Colonic mucosa (tissue), 4 donors: Measurements from ENCODE around the gene TGFBR3L. TPM values are rescaled to one million over a fixed set of nuclear protein-coding genes. Genes with fewer than 3 reads are reported as not detected.
A peak's percentile ranks its signal among the peaks of the same experiment; 100 is the strongest.

Experiments
- DNase-seq: peaks from one replicate; pipeline ENCODE4 v3.0.0-alpha.2; 2020
- H3K27ac ChIP-seq: fragments of 200-600 bp; one replicate; pipeline ENCODE4 v1.8.0; 2021
- H3K27me3 ChIP-seq: fragments of 200-600 bp; one replicate; pipeline ENCODE4 v1.8.0; 2021
- H3K36me3 ChIP-seq: fragments of 200-600 bp; one replicate; pipeline ENCODE4 v1.8.0; 2021
- H3K4me1 ChIP-seq: fragments of 200-600 bp; one replicate; pipeline ENCODE4 v1.8.0; 2021; ENCODE audit warnings: mild to moderate bottlenecking
- H3K4me3 ChIP-seq: fragments of 200-600 bp; one replicate; pipeline ENCODE4 v1.8.0; 2021
- H3K9ac ChIP-seq, 2 donors: one replicate each; pipeline ENCODE4 v1.7.0; 2013; ENCODE audit warnings: control low read depth in 2 of 2, low read depth in 2 of 2, low read length in 2 of 2
- H3K9me3 ChIP-seq: fragments of 200-600 bp; one replicate; pipeline ENCODE4 v1.8.0; 2021
- CTCF ChIP-seq: fragments of 200-600 bp; IDR thresholded peaks from one replicate; pipeline ENCODE4 v1.8.0; 2022; ENCODE audit warnings: antibody characterized with exemption, mild to moderate bottlenecking
- intact Hi-C: fragments of 100-400 bp; cut with DNase I; formaldehyde crosslinking; loops from one replicate; pipeline ENCODE4 v1.14.1; 2022
- total RNA-seq, 2 donors: library from RNA; stranded (reverse); fragmentation: NEBNext Ultra II Directional in 1 of 2; extraction: Animal tissue kit (Norgen Biotek cat#: 25700) in 1 of 2; gene quantifications; one replicate each; pipeline ENCODE4 v1.2.1, GENCODE V29; 2021
- donor health status: healthy.
- donor health status: DM: no; HTN: no; CAD: no.
- donor health status: DM: no; HTN: no; CAD: no.

TGFBR3L gene
- total RNA-seq, 2 donors from 2014 or later: not detected

- Histone ChIP-seq H3K9me3 (no peaks in the 10 kb centered on the region), H3K9ac (peak within 1 kb of the TSS; percentile 91), H3K36me3 (no peaks in the 10 kb centered on the region), H3K27ac (peak within 1 kb of the TSS; percentile 64), H3K4me1 (peaks cover 14% of the 10 kb centered on the region), H3K27me3 (no peaks in the 10 kb centered on the region), H3K4me3 (peak within 1 kb of the TSS; percentile 95)
- intact Hi-C loops: no loop called here
- DNase-seq: peak; percentile 100
- TF ChIP-seq CTCF: peak; percentile 37
These were observed 11.2 kb upstream of the TGFBR3L start, which contains the start of gene MAP2K7 for GRCh38 chr19:7903244-7904073. TSS of gene MAP2K7 (plus strand) at chr19:7903877. CDS start at chr19:7903945, 68 bp downstream.

- TF ChIP-seq CTCF: no peak
- Histone ChIP-seq H3K4me1 (peaks cover 14% of the 10 kb centered on the region), H3K4me3 (peak overlapping the region; percentile 95), H3K27me3 (no peaks in the 10 kb centered on the region), H3K27ac (peak overlapping the region; percentile 61), H3K9me3 (no peaks in the 10 kb centered on the region), H3K36me3 (no peaks in the 10 kb centered on the region), H3K9ac (peak overlapping the region; percentile 91)
- peak; percentile 62 for DNase-seq
- intact Hi-C loops: no loop called here
These were observed 10.3 kb upstream of the TGFBR3L start for GRCh38 chr19:7904074-7905020.

- H3K27ac ChIP-seq: no peak overlapping the region
- H3K4me3 ChIP-seq: no peak overlapping the region
- H3K9ac ChIP-seq: peak overlapping the region; percentile 91
- TF ChIP-seq CTCF: no peak
- H3K36me3 ChIP-seq: peaks cover 5% of the 10 kb centered on the region
- intact Hi-C loops: no loop called here
- H3K4me1 ChIP-seq: peaks cover 14% of the 10 kb centered on the region
- DNase-seq: no peak
- H3K9me3 ChIP-seq: no peaks in the 10 kb centered on the region
- no peaks in the 10 kb centered on the region for H3K27me3 ChIP-seq
These were observed 9.4 kb upstream of the TGFBR3L start for GRCh38 chr19:7905268-7905667.

GRCh38 chr19:7905859-7906258 lies 8.8 kb upstream of the TGFBR3L start:
- H3K36me3 ChIP-seq: peaks cover 8% of the 10 kb centered on the region
- H3K27me3 ChIP-seq: no peaks in the 10 kb centered on the region
- no peaks in the 10 kb centered on the region for H3K9me3 ChIP-seq
- no peak overlapping the region for H3K27ac ChIP-seq
- H3K4me1 ChIP-seq: peaks cover 14% of the 10 kb centered on the region
- H3K9ac ChIP-seq: no peak overlapping the region
- intact Hi-C loops: no loop called here
- TF ChIP-seq CTCF: no peak
- no peak overlapping the region for H3K4me3 ChIP-seq
- no peak for DNase-seq

- no peak for TF ChIP-seq CTCF
- Histone ChIP-seq H3K36me3 (peaks cover 8% of the 10 kb centered on the region), H3K9ac (no peak overlapping the region), H3K27ac (no peak overlapping the region), H3K4me1 (peaks cover 14% of the 10 kb centered on the region), H3K4me3 (no peak overlapping the region), H3K9me3 (no peaks in the 10 kb centered on the region), H3K27me3 (no peaks in the 10 kb centered on the region)
- intact Hi-C loops: no loop called here
- DNase-seq: no peak
These were observed 7.5 kb upstream of the TGFBR3L start for GRCh38 chr19:7907122-7907521.
